Endothelial cell of umbilical vein (primary cell): ENCODE data around the gene RRP1B. TPM values are rescaled to one million over a fixed set of nuclear protein-coding genes. Genes with fewer than 3 reads are reported as not detected.

Source experiments
- BruUV-seq: library from RNA; stranded (reverse); fragments of 400-500 nt; replicated peaks from 2 replicates; lab custom pipeline; 2021; lab: Mats Ljungman, UMichigan
- CTCF ChIA-PET: fragments of 300-600, 350-600 bp; sonication (Branson Sonifier 250); formaldehyde crosslinking; loops from one replicate; lab custom pipeline; 2021; ENCODE audit warnings: antibody characterized with exemption, inconsistent platforms; lab: Charles Lee
- POLR2A ChIA-PET: fragments of 300-600, 350-600 bp; sonication (Branson Sonifier 250); formaldehyde crosslinking; loops from one replicate; lab custom pipeline; 2021; ENCODE audit warnings: antibody characterized with exemption, inconsistent platforms; lab: Charles Lee
- DNase-seq: peaks from one replicate; pipeline ENCODE4 v3.0.0-alpha.2; 2011; ENCODE audit warnings: low read depth, low spot score
- FAIRE-seq: peaks from 2 replicates; lab custom pipeline; 2011; peaks lifted over from hg19 to GRCh38; lab: Jason Lieb, UNC
- H2AFZ ChIP-seq: 2 replicates; pipeline ENCODE4 v1.6.0; 2012; ENCODE audit warnings: low read depth, low read length, control low read depth, inconsistent platforms
- H3K27ac ChIP-seq: 2 replicates; pipeline ENCODE4 v1.5.1; 2011; ENCODE audit warnings: low read depth, mild to moderate bottlenecking, control low read depth, low read length, moderate library complexity; ENCODE audit not compliant: insufficient read depth
- H3K27me3 ChIP-seq, 2 experiments: 2 replicates each; pipeline versions ENCODE4 v1.6.0 to v1.6.1; 2011; ENCODE audit warnings: low read length in 2 of 2, mixed read lengths in 1 of 2; ENCODE audit not compliant: control insufficient read depth in 2 of 2, insufficient read depth in 2 of 2
- H3K36me3 ChIP-seq, 2 experiments: 2 replicates in 1 of 2; 3 replicates in 1 of 2; pipeline ENCODE4 v1.5.1; 2011; ENCODE audit warnings: low read length in 2 of 2, mild to moderate bottlenecking in 1 of 2, moderate library complexity in 1 of 2; ENCODE audit not compliant: control insufficient read depth in 2 of 2, insufficient read depth in 2 of 2; ENCODE audit errors: extremely low read depth in 1 of 2
- H3K4me1 ChIP-seq: 3 replicates; pipeline ENCODE4 v1.5.1; 2011; ENCODE audit warnings: mild to moderate bottlenecking, low read length; ENCODE audit not compliant: control insufficient read depth, insufficient read depth; ENCODE audit errors: extremely low read depth
- H3K4me2 ChIP-seq: 2 replicates; pipeline ENCODE4 v1.6.1; 2011; ENCODE audit warnings: low read length, control low read depth, mixed read lengths; ENCODE audit not compliant: insufficient read depth
- H3K4me3 ChIP-seq, 3 experiments: fragments of 200-600 bp in 1 of 3; sonication (generic), shearing (Covaris generic) in 1 of 3; replicated peaks in 1 of 3; 2 replicates each; pipeline ENCODE4 v1.5.1; 2011 to 2016; ENCODE audit warnings: control low read depth in 3 of 3, low read length in 3 of 3, mild to moderate bottlenecking in 2 of 3, inconsistent platforms in 1 of 3, low read depth in 1 of 3, moderate library complexity in 1 of 3; ENCODE audit not compliant: insufficient read depth in 1 of 3
- H3K79me2 ChIP-seq: 2 replicates; pipeline ENCODE4 v1.6.0; 2012; ENCODE audit warnings: low read length, inconsistent platforms; ENCODE audit not compliant: control insufficient read depth, insufficient read depth
- H3K9ac ChIP-seq: replicated peaks from 2 replicates; pipeline ENCODE3; 2011; ENCODE audit warnings: low read length, control low read depth; ENCODE audit not compliant: insufficient read depth; ENCODE audit errors: extremely low read depth
- H3K9me1 ChIP-seq: replicated peaks from 3 replicates; pipeline ENCODE4 v1.6.0; 2011; ENCODE audit warnings: mild to moderate bottlenecking, low read length; ENCODE audit not compliant: control insufficient read depth, insufficient read depth; ENCODE audit errors: extremely low read depth
- H3K9me3 ChIP-seq: replicated peaks from 2 replicates; pipeline ENCODE4 v1.5.1; 2012; ENCODE audit warnings: low read length, inconsistent platforms; ENCODE audit not compliant: control insufficient read depth, insufficient read depth
- H4K20me1 ChIP-seq: replicated peaks from 2 replicates; pipeline ENCODE3; 2011; ENCODE audit warnings: mild to moderate bottlenecking, low read length; ENCODE audit not compliant: control insufficient read depth, insufficient read depth; ENCODE audit errors: extremely low read depth
- EZH2 ChIP-seq: IDR thresholded peaks from 2 replicates; pipeline ENCODE4 v1.6.1; 2012; ENCODE audit warnings: borderline replicate concordance, low read depth, mild to moderate bottlenecking, moderate library complexity, low read length, inconsistent platforms; ENCODE audit not compliant: severe bottlenecking
- FOS ChIP-seq: IDR thresholded peaks from 2 replicates; pipeline ENCODE4 v1.6.1; 2011; ENCODE audit warnings: mild to moderate bottlenecking, low read length, moderate library complexity, borderline replicate concordance; ENCODE audit not compliant: insufficient read depth
- GATA2 ChIP-seq: IDR thresholded peaks from 2 replicates; pipeline ENCODE4 v1.7.0; 2011; ENCODE audit warnings: low read depth, mild to moderate bottlenecking, moderate library complexity, mixed read lengths, low read length; ENCODE audit not compliant: insufficient read length, insufficient read depth
- POLR2A ChIP-seq: IDR thresholded peaks from 2 replicates; pipeline ENCODE4 v1.6.1; 2012; ENCODE audit warnings: low read depth, mild to moderate bottlenecking, control low read depth, low read length
- POLR2AphosphoS5 ChIP-seq: IDR thresholded peaks from 2 replicates; pipeline ENCODE4 v1.6.1; 2012; ENCODE audit warnings: low read depth, mild to moderate bottlenecking, control low read depth, low read length, moderate library complexity; ENCODE audit not compliant: insufficient read depth
- dilution Hi-C: fragments of 300-500 bp; cut with MboI; formaldehyde crosslinking; loops from one replicate; pipeline ENCODE4 v1.15.0; 2019; ENCODE audit warnings: low sequenced_read_pairs; ENCODE audit not compliant: extremely low pct_ligation_motif_present
- intact Hi-C: fragments of 100-400 bp; cut with micrococcal nuclease; formaldehyde crosslinking; loops from one replicate; pipeline ENCODE4 v1.10.0; 2022
- polyA plus RNA-seq, 4 experiments: library from polyadenylated mRNA; depleted of rRNA in 3 of 4; stranded (reverse) in 3 of 4; unstranded in 1 of 4; fragments of >200 nt; gene quantifications; 2 replicates each; pipeline versions ENCODE4 v1.2.1 to v1.2.3, GENCODE V29; 2011 to 2012; ENCODE audit warnings: missing spikeins in 1 of 4
- total RNA-seq: library from RNA; stranded (reverse); gene quantifications from 2 replicates; pipeline ENCODE4 v1.2.3, GENCODE V29; 2021

Gene RRP1B
- total and polyA plus RNA-seq, 2 donors (not counting 3 experiments of a cell fraction or from before 2014, with no cell fraction given), result 13.0 to 39.9 TPM

- no peak overlapping the region for H3K4me3 ChIP-seq
These were observed 74.2 kb downstream of the RRP1B start for GRCh38 chr21:43733529-43734071.

GRCh38 chr21:43734131-43734927, 75.0 kb downstream of the RRP1B start:
- Histone ChIP-seq H2AFZ (no peak overlapping the region), H4K20me1 (no peaks in the 10 kb centered on the region), H3K9me1 (no peaks in the 10 kb centered on the region), H3K4me1 (peaks cover 2% of the 10 kb centered on the region), H3K36me3 (no peaks in the 10 kb centered on the region), H3K27ac (no peak overlapping the region), H3K27me3 (no peaks in the 10 kb centered on the region), H3K4me2 (no peak overlapping the region), H3K9me3 (no peaks in the 10 kb centered on the region), H3K79me2 (peaks cover 18% of the 10 kb centered on the region), H3K9ac (no peak overlapping the region), H3K4me3 (no peak overlapping the region)
- FAIRE-seq (no peak), DNase-seq (no peak)
- ChIA-PET CTCF (no interaction called here), POLR2A (no interaction called here)
- intact Hi-C loops (no loop called here), dilution Hi-C loops (no loop called here)
- BruUV-seq, result no TSS peak
- TF ChIP-seq POLR2A (no peak), GATA2 (no peak), POLR2AphosphoS5 (no peak)

More at GRCh38 chr21:43733529-43734071, 74.2 kb downstream of the RRP1B start:
- no peaks in the 10 kb centered on the region for H3K9me3 ChIP-seq
- dilution Hi-C loops, result no loop called here
- TF ChIP-seq POLR2AphosphoS5 (no peak), EZH2 (no peak), FOS (no peak)
- no peaks in the 10 kb centered on the region for H4K20me1 ChIP-seq
- CTCF ChIA-PET, result no interaction called here
- POLR2A ChIA-PET, result no interaction called here
- no peaks in the 10 kb centered on the region for H3K9me1 ChIP-seq
- peaks cover 22% of the 10 kb centered on the region for H3K79me2 ChIP-seq
- no peak overlapping the region for H3K4me2 ChIP-seq
- no TSS peak for BruUV-seq
- H3K27ac ChIP-seq, result no peak overlapping the region
- no peaks in the 10 kb centered on the region for H3K27me3 ChIP-seq
- no peak overlapping the region for H2AFZ ChIP-seq
- DNase-seq, result no peak
- FAIRE-seq, result no peak
- H3K9ac ChIP-seq, result no peak overlapping the region
- no peaks in the 10 kb centered on the region for H3K36me3 ChIP-seq
- H3K4me1 ChIP-seq, result peaks cover 8% of the 10 kb centered on the region
- intact Hi-C loops, result no loop called here
